GM19452 (cell line): ENCODE data around the gene LRRC4C.
A peak's percentile ranks its signal among the peaks of the same experiment; 100 is the strongest.

Experiments
- ATAC-seq: cut with Tn5 transposase; IDR thresholded peaks from one replicate; pipeline ENCODE4 v1.9.1; 2021; ENCODE audit not compliant: unreplicated experiment

Gene LRRC4C

GRCh38 chr11:41333357-41333756 lies 126.1 kb downstream of the LRRC4C start:
- no peak for ATAC-seq

GRCh38 chr11:41328324-41328723 lies 131.1 kb downstream of the LRRC4C start:
- no peak for ATAC-seq

DNA sequence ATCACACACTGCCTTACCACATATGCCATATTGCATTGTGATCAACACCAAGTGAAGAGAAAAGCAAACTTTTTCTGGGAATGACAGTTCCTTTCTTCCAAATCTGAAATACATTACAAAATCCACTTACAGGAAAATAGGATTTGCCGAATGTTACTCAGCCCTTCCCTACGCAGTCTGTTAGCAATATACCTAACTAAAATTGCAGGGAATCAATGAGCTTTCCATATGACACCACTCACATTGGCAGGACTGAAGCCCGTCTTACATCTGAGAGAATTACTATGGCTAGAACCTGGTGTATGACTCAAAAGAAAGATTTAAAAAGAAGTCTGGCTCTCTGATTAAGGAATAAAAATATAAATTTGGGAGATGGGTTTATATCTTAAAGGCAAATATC lies 136.0 kb downstream of the LRRC4C start:
- ATAC-seq = no peak

DNA sequence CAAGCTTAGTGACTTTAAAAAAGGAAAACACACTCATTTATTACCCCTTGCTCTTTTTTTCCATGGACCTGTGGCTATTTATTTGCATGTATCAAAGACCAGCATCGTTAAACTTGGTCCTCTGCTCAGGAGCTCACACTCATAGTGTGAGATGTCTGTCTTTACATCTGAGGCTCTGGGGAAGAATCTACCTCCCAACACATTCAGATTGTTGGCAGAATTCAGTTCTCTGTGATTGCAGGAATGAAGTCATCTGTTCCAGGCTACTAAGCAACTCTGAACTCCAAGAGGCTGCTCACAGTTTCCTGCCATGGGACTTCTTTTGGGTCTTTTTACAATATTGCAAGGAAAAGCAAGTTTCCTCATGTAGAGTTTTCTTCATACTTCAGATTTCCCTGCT lies 138.8 kb downstream of the LRRC4C start:
- ATAC-seq = no peak

GRCh38 chr11:41320238-41320637 lies 139.2 kb downstream of the LRRC4C start:
- ATAC-seq = no peak

DNA sequence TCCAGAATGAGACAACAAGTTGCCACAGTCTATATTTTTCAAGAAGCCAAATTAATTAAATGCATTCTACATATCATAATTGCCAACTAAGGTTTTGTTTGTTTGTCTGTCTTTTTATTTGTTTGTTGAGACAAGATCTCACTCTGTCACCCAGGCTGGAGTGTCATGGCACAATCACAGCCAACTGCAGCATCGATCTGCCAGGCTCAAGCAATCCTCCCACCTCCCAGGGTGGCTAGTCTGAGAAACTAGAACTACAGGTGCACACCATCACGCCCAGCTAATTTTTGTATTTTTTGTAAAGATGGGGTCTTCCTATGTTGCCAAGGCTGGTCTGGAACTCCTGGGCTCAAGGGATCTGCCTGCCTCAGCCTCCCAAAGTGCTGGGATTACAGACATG lies 140.0 kb downstream of the LRRC4C start:
- ATAC-seq = no peak

DNA sequence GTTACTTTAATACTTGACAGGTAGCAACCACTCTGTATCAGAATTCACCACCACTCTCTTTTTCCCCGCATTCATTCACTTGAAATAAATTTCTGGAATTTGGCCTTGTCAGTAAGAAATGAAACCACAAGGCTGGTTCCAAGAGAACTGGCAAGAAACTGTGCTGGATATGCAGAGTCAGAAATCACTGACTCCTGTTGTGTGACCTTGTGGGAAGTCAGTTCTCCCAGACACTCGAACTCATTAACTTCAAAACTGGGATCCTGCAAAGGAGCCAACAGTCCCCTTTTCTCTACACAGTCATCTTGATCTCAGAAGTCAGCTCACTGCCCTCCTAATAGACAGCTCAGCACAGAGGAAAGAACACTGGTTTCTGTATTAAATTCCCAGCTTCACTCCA lies 142.7 kb downstream of the LRRC4C start:
- ATAC-seq = no peak

DNA sequence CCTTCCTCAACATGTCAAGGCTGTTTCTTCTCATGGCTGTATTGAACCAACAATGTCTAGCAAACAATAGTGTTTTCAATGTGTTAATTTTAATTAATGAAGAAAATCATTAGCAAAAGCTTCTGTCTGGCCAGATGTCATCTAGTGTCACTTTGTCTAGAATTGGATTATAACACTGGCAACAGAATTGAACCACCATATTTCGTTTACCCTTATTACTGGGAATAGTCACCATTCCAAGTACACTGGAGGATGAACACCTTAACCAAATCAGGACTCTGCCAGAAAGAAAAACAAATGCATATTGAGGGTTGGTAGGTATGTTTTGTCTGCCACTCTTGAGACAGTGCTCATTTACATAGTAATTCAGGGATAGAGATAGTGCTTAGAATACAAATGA lies 146.2 kb downstream of the LRRC4C start:
- no peak for ATAC-seq

GRCh38 chr11:41309716-41310115 lies 149.7 kb downstream of the LRRC4C start:
- ATAC-seq = peak; percentile 22

GRCh38 chr11:41309111-41309522 lies 150.3 kb downstream of the LRRC4C start:
- peak; percentile 84 for ATAC-seq

GRCh38 chr11:41308286-41308685 lies 151.2 kb downstream of the LRRC4C start:
- no peak for ATAC-seq

DNA sequence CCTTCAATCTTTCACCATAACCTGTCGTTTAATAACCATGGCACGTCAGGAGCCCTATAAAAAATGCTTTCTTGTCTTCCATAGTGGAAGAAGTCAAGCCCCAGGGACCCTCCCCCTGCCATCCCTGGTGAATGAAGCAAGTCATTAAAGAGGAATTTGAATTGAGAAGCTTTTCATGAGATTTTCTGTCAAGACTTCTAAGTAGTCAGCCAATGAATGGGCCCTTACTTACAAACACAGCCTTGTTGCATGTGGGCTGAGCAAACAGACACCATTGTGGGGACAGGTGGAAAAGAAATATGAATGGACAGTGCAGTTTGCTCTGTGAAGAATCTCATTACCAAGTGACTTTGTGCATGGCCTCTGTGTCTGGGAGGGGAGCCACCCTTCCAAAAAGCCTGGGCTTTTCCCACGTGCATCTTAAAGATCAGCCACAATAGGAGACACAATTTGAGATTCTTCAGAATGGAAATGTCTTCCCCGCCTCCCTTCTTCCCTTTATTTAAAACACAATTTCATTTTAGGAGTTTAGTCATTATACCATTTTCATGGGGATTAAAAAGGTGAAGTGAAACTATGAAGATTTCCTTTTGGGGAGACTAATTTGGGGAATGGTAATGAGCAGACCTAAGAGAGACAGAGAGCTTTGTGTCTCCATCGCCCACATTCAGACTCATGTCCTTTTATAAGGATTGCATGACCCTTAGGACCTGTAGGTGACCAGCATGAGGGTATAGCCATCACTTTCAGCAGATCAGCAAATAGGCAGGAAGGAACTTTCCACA lies 152.0 kb downstream of the LRRC4C start:
- no peak for ATAC-seq

DNA sequence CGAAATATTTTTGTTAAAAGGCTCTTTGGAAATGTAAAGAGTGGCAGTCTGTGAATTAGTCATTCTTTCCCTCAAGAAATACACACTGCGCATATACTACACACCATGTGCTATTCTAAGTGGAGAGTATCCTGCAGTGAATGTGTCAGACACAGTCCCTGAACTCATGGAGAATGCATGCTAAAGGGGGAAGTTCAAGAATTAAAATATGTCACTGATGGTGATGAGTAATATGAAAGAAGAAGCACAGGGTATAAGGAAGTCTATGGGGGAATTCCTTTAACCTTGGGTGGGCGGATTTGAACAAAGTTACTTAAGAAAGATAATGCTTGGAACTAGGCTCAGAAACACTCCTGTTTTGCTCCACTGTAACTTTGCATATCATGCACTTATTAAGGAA lies 153.0 kb downstream of the LRRC4C start:
- ATAC-seq = no peak

DNA sequence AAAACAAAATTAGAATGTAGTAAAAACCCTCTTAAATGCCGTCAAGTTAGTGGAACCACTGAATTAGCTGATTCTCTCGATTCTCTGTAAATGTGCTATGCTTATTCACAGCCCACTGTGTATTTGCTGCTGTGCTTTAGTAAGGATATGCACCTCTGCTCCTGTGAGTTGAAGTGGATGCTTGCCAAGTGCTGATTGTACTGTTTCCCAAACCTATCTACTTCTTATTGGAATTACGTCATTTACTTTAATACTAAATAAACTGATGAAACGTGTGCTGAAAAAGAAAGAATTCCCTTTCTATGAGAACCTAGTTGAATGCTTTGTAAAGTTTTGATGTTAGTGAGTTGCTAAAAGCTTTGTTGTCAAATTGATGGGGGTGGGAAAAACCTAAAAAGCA lies 158.4 kb downstream of the LRRC4C start:
- ATAC-seq = no peak

- no peak for ATAC-seq
Observed at GRCh38 chr11:41289408-41289807, 170.0 kb downstream of the LRRC4C start.

GRCh38 chr11:41286751-41287150 lies 172.7 kb downstream of the LRRC4C start:
- ATAC-seq = no peak

DNA sequence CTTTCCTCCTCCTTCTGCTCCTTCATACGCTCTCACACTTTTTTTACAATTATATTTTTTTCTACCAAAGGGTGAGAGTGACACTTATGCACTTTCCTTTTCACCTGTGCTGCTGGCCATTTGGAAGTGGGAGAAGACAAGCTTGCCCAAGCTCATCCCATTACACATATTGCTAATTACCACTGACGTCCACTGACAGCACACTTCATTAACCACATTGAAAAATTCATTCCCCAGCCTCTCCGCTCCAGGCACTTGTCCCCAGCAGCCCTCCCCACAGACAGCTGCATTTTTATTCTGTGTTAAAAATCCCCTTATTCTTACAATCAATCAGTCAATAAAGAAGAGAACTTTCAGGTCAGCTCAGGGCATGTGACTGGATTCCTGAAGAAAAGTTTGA lies 175.1 kb downstream of the LRRC4C start:
- ATAC-seq = no peak

DNA sequence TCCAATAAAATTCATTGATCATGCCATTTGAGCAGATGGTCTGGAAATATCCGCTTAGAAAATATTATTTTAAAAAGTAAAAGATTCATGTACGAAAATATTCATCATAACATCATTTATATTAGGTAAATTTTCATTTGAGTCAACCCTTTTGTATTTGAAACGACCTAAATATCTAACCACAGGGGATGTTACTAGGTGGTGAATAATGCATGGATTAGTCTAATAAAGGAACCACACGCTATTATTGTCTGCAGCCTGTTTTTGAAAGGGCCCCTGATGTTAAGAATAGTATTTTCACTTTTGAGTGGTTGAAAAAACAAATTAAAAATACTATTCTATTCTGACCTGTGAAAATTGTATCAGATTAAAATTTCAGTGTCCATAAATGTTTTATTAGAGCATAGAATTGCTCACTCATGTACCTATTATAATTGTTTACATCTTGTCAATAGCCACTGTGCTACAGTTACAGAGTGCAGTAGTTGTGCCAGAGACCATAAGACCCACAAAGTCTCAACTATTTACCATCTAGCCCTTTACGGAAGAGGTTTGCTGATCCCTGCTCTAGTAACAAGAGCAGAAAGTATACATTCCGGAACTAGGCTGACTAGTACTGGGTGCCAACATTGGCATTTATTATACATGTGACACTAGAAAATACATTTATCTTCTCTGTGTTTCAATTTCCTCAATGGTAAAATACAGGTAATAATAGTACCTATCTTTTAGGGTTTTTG lies 176.1 kb downstream of the LRRC4C start:
- ATAC-seq = no peak

GRCh38 chr11:41282395-41282794 lies 177.1 kb downstream of the LRRC4C start:
- ATAC-seq = no peak

- ATAC-seq = no peak
Observed at GRCh38 chr11:41281131-41281742, 178.2 kb downstream of the LRRC4C start.

- no peak for ATAC-seq
Observed at GRCh38 chr11:41274831-41275230, 184.6 kb downstream of the LRRC4C start.

DNA sequence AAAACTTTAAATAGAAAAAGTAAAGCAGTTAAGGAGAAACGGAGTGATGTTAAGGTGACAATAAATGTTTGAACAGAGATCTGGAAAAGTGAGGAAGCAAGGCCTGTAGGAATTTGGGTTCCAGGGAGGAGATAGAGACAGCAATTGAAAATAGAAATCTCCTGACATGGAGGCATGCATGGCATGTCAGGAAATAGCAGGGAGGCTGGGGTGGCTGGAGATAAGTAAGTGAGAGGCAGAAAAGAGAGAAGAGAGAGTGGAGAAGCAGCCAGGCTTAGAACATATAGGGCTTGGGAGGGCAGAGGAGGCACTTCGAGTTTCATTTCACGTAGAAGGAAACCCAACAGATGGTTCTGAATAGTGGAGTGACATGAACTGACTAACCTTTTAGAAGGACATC lies 185.5 kb downstream of the LRRC4C start:
- no peak for ATAC-seq
